Ishikawa (cell line): ENCODE measurements around the gene EVPL.

Experiments
- CEBPB ChIP-seq: IDR thresholded peaks from 2 replicates; pipeline ENCODE4 v1.6.1; 2012
- CREB1 ChIP-seq: IDR thresholded peaks from 2 replicates; pipeline ENCODE4 v1.6.1; 2012; ENCODE audit warnings: low read depth
- EGR1 ChIP-seq: IDR thresholded peaks from 2 replicates; pipeline ENCODE4 v1.6.1; 2012
- EP300 ChIP-seq: IDR thresholded peaks from 2 replicates; pipeline ENCODE4 v1.6.1; 2012; ENCODE audit warnings: borderline replicate concordance
- FOXM1 ChIP-seq: IDR thresholded peaks from 2 replicates; pipeline ENCODE4 v1.6.1; 2012; ENCODE audit warnings: low read depth, borderline replicate concordance
- NFIC ChIP-seq: IDR thresholded peaks from 2 replicates; pipeline ENCODE4 v1.6.1; 2012
- RAD21 ChIP-seq: IDR thresholded peaks from 2 replicates; pipeline ENCODE4 v1.6.1; 2012; ENCODE audit warnings: low read depth
- TAF1 ChIP-seq: IDR thresholded peaks from 2 replicates; pipeline ENCODE4 v1.6.1; 2012; ENCODE audit warnings: low read depth, mild to moderate bottlenecking
- TCF12 ChIP-seq: IDR thresholded peaks from 2 replicates; pipeline ENCODE4 v1.6.1; 2012; ENCODE audit warnings: low read depth
- TEAD4 ChIP-seq: IDR thresholded peaks from 2 replicates; pipeline ENCODE4 v1.6.1; 2012
- YY1 ChIP-seq: IDR thresholded peaks from 2 replicates; pipeline ENCODE4 v1.6.1; 2012; ENCODE audit warnings: low read depth
- ZBTB7A ChIP-seq: IDR thresholded peaks from 2 replicates; pipeline ENCODE4 v1.6.1; 2012; ENCODE audit warnings: low read depth
- TF ChIP-seq, protein P1 (sequence below): IDR thresholded peaks from 2 replicates; pipeline ENCODE4 v1.6.1; 2012
- TF ChIP-seq, protein P2 (sequence below): IDR thresholded peaks from 2 replicates; pipeline ENCODE4 v1.6.1; 2012
- TF ChIP-seq, protein P3 (sequence below): IDR thresholded peaks from 2 replicates; pipeline ENCODE4 v1.6.1; 2012; ENCODE audit warnings: low read depth, mild to moderate bottlenecking

Gene EVPL

DNA sequence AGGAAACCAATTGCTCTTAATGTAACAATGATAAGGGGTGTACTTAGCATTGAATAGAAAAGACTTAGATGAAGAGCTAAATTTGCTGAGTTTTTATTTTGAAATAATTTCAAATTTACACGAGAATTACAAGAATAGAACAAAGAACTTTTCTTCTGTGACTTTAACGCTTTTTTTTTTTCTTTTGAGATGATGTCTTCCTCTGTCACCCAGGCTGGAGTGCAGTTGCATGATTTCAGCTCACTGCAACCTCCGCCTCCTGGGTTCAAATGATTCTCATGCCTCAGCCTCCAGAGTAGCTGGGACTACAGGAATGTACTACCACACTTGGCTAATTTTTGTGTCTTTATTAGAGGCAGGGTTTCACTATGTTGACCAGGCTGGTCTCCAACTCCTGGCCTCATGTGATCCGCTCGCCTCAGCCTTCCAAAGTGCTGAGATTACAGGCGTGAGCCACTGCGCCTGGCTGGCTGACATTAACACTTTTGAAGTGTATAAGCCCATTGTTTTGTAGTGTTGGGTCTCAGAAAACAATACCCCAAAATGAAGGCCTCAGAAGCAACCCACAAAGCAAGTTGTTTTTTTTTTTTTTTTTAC, 46.0 kb downstream of the EVPL start:
- TF ChIP-seq TEAD4 (no peak), FOXM1 (no peak), YY1 (no peak), CREB1 (no peak), CEBPB (no peak), RAD21 (no peak), NFIC (no peak), EP300 (no peak), TAF1 (no peak), ZBTB7A (no peak), EGR1 (no peak), TCF12 (no peak)
- TF ChIP-seq, protein P1, sequence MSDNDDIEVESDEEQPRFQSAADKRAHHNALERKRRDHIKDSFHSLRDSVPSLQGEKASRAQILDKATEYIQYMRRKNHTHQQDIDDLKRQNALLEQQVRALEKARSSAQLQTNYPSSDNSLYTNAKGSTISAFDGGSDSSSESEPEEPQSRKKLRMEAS, result no peak
- TF ChIP-seq, protein P2, sequence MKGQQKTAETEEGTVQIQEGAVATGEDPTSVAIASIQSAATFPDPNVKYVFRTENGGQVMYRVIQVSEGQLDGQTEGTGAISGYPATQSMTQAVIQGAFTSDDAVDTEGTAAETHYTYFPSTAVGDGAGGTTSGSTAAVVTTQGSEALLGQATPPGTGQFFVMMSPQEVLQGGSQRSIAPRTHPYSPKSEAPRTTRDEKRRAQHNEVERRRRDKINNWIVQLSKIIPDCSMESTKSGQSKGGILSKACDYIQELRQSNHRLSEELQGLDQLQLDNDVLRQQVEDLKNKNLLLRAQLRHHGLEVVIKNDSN, result no peak
- TF ChIP-seq, protein P3, sequence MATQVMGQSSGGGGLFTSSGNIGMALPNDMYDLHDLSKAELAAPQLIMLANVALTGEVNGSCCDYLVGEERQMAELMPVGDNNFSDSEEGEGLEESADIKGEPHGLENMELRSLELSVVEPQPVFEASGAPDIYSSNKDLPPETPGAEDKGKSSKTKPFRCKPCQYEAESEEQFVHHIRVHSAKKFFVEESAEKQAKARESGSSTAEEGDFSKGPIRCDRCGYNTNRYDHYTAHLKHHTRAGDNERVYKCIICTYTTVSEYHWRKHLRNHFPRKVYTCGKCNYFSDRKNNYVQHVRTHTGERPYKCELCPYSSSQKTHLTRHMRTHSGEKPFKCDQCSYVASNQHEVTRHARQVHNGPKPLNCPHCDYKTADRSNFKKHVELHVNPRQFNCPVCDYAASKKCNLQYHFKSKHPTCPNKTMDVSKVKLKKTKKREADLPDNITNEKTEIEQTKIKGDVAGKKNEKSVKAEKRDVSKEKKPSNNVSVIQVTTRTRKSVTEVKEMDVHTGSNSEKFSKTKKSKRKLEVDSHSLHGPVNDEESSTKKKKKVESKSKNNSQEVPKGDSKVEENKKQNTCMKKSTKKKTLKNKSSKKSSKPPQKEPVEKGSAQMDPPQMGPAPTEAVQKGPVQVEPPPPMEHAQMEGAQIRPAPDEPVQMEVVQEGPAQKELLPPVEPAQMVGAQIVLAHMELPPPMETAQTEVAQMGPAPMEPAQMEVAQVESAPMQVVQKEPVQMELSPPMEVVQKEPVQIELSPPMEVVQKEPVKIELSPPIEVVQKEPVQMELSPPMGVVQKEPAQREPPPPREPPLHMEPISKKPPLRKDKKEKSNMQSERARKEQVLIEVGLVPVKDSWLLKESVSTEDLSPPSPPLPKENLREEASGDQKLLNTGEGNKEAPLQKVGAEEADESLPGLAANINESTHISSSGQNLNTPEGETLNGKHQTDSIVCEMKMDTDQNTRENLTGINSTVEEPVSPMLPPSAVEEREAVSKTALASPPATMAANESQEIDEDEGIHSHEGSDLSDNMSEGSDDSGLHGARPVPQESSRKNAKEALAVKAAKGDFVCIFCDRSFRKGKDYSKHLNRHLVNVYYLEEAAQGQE, result no peak

DNA sequence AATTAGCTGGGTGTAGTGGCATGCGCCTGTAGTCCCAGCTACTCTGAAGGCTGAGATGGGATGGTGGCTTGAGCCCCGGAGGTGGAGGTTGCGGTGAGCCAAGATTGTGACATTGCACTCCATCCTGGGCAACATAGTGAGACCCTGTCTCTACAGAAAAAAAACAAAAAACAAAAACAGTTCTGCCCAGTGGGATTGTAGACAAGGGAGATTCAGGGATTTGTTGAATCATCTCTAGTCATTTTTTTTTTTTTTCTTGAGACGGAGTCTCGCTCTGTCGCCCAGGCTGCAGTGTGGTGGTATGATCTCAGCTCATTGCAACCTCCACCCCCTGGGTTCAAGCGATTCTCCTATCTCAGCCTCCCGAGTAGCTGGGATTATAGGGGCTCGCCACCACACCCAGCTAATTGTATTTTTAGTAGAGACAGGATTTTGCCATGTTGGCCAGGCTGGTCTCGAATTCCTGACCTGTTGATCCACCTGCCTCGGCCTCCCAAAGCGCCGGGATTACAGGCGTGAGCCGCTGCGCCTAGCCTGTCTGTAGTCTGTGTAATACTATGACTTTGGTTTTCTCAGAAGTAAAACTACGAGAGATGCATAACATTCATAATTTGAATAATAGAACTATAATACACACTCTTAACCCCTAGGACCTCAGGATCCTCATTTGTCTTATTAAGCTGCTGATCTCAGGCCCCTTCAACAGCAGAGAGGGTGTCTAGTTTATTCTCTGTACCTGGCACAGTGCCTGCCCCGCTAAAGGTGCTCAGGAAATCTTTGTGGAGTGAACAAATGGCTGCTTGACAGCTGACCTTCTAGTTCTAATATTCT, 46.7 kb downstream of the EVPL start:
- TF ChIP-seq, protein P1, result no peak

DNA sequence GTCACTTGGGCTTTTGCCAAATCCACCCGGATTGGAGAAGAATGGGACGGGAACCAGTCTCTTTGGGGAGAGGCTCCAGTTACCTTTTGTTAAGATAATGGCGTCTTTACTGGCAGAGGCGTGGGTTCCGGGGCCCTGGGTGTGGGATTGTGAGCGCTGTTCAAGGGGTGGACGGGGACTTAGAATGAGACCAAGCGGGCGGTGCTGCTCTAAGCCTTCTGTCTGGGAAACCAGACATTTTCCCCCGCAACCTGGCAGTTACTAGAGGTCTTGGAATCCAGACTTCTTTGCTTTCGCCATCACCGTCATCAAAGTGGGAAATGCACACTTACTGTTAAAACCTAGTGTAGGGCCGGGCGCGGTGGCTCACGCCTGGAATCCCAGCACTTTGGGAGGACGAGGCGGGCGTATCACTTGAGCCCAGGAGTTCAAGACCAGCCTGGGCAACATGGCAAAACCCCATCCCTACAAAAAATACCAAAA, 47.4 kb downstream of the EVPL start:
- TF ChIP-seq CREB1 (no peak), TEAD4 (peak; percentile 23; the same call in 1 of the 2 replicates), NFIC (peak; percentile 51; the same call in 1 of the 2 replicates), YY1 (peak; percentile 85)
- TF ChIP-seq, protein P1, result no peak; the same call in 1 of the 2 replicates
- TF ChIP-seq, protein P3, result 0 out of 2 replicates have a peak, but pooled peaks have one; percentile 6

DNA sequence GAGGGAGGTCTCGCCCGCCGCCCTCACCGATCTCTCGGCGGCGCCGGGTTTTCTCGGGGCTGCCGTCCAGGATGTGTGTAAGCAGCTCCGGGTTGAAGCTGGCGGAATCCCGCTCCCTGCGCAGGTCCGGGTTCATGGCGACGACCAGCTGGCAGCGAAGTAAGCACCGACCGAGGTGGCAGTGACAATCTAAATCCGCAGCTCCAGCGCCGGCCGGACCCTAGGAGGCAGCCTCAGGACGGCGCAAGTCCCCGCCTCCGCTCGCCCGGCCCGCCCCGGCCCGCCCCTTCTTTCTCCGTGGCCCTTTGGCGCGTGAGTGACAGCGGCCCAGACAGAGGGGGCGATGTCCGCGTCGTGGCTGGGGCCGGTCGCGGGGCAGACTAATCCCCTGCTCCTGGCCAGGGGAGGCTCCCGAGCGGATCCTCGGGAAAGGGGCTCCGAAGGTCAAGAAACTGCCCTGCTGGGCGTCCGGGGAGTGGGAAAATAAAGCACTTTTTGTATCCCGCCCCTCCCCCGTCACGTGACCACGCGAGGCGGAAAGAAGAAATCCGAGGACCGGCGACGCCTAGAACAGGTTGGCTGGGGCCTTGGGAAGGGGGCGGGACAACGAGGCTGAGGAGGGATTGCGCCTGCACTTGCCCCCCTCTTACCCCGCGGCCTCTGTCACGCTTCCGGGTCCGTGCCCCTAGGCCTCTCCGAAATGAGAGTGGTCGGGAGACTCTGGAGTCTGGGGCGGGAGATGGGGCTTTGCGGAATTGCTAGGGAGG, 48.0 kb downstream of the EVPL start, which contains the start of the genes ACOX1 and TEN1:
Gene ACOX1, minus strand, starts transcription at position 229 of the 767 bp plus-strand sequence. Its CDS starts 93 bp downstream, at position 136.
Gene TEN1, plus strand, starts transcription at position 303 of the 767 bp plus-strand sequence. CDS start 6,953 bp downstream, outside the sequence.
- 0 out of 2 replicates have a peak, but pooled peaks have one; percentile 7 for TF ChIP-seq CREB1
- peak; percentile 57 for TF ChIP-seq TCF12
- TF ChIP-seq, protein P2, result peak; percentile 100
- peak; percentile 80 for TF ChIP-seq YY1
- TF ChIP-seq EGR1, result peak; percentile 75
- no peak; the same call in 1 of the 2 replicates for TF ChIP-seq FOXM1
- no peak for TF ChIP-seq RAD21
- no peak; the same call in 1 of the 2 replicates for TF ChIP-seq EP300
- TF ChIP-seq NFIC, result no peak
- TF ChIP-seq ZBTB7A, result peak; percentile 61
- peak; percentile 84 for TF ChIP-seq TAF1
- 0 out of 2 replicates have a peak, but pooled peaks have one; percentile 9 for TF ChIP-seq TEAD4
- TF ChIP-seq, protein P1, result peak; percentile 62
